GM19025 (cell line): ENCODE measurements around the gene DGKZ.
"Not testable (repeated sequence)": the region's sequence is repeated elsewhere in the genome, so short reads cannot be mapped to it uniquely, and the experiment has no call there.

ENCODE experiments used
- ATAC-seq: cut with Tn5 transposase; IDR thresholded peaks from one replicate; pipeline ENCODE4 v1.9.1; 2021; ENCODE audit warnings: mild to moderate bottlenecking, low read depth, moderate library complexity; ENCODE audit not compliant: unreplicated experiment

The DGKZ gene

GRCh38 chr11:46379482-46380293, 32.4 kb downstream of the DGKZ start:
- not testable (repeated sequence) for ATAC-seq

GRCh38 chr11:46380340-46381047, 33.2 kb downstream of the DGKZ start:
- no peak for ATAC-seq

GRCh38 chr11:46381048-46381818, 34.0 kb downstream of the DGKZ start, which contains the start of gene MDK:
Gene MDK (plus strand): TSS chr11:46381669. CDS start chr11:46382058, 389 bp downstream.
- ATAC-seq = no peak

DNA sequence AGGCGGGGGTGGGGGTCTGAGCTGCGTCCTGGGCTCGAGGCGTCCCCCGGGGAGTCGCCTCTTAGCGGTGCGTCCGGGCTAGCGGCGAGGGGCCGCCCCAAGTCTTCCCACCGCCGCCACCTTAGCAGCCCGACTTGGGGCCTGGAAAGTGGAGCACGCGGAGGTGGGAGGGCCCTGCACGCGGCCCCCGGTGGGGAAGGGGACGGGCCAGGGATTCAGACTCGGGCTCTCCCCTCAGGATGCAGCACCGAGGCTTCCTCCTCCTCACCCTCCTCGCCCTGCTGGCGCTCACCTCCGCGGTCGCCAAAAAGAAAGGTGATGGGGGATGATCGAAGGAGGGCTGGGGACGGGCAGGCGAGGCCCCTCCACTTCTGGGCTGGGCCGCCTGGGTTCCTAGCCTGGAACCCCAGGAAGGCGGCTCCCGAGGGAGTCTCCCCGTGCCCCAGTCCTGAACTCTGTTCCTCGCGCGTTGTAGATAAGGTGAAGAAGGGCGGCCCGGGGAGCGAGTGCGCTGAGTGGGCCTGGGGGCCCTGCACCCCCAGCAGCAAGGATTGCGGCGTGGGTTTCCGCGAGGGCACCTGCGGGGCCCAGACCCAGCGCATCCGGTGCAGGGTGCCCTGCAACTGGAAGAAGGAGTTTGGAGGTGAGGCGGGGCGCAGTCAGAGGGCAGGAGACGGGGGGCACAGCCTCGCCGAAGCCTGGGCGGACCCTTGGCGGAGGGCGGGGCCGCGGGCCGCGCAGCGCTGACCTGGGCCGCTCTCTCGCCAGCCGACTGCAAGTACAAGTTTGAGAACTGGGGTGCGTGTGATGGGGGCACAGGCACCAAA, 34.8 kb downstream of the DGKZ start:
- no peak for ATAC-seq

DNA sequence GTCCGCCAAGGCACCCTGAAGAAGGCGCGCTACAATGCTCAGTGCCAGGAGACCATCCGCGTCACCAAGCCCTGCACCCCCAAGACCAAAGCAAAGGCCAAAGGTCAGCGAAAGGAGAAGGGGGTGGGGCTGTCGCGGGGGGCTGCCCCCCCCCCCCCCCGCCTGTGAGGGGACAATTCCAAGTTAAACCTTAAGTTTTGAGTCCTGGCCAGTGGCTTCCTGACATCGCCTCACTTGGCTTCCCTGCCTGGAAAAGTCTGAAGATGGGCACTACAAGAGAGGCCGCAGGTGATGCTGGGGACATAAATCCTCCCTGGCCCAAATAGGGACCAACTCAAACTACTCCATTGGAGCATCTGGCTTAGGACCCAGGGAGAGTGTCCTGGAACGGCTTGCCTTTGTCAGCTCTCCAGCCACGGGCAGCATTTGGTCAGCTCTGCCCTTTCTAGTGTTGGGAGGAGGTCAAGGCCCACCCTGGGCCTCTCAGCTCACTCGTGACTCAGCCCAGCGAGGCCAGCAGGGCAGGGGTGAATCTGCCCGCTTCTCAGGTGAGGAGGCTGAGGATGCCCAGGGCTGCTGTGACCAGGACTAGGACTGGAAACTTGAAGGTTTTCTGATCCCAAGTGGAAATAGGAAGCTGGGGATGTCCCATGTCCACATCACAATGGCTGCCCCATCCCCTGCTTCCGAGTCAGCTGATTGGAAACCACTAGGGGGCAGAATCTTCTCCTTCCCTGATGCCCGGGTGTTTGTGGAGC, 35.6 kb downstream of the DGKZ start:
- no peak for ATAC-seq

GRCh38 chr11:46383404-46383758, 36.1 kb downstream of the DGKZ start:
- ATAC-seq = no peak

DNA sequence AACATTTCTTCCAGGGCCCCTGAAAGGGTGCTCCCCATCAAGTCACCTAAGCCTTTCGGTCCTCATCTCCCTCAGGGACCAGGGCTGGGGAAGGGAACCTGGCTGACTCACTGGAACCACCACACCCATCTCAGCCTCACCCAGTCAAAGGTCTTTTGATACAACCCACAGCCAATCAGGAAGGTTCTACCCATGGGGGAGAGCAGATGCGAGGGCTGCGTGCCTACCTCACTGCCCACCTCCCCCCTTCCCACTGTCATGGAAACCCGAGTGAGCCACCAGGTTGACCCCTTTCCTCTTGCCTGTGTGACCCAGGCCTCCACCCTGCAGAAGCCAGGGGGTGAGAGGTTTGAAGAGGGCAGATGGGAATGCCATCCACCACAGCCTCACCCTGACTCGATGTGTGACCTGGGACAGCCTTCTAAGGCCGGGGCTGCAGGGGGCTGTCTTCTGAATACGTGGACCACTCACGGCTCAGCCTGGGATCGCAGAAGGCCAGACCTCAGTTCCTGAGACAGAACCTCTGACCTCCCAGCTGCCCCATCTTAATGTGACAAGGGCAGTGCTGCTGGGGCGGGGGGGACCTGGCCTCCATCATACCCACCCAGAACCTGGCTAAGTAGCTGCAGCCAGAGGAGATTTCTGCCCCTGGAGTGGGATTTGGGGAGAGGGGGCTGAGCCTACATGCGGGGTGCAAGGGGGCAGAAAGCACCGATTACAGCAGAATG, 36.9 kb downstream of the DGKZ start:
- no peak for ATAC-seq

DNA sequence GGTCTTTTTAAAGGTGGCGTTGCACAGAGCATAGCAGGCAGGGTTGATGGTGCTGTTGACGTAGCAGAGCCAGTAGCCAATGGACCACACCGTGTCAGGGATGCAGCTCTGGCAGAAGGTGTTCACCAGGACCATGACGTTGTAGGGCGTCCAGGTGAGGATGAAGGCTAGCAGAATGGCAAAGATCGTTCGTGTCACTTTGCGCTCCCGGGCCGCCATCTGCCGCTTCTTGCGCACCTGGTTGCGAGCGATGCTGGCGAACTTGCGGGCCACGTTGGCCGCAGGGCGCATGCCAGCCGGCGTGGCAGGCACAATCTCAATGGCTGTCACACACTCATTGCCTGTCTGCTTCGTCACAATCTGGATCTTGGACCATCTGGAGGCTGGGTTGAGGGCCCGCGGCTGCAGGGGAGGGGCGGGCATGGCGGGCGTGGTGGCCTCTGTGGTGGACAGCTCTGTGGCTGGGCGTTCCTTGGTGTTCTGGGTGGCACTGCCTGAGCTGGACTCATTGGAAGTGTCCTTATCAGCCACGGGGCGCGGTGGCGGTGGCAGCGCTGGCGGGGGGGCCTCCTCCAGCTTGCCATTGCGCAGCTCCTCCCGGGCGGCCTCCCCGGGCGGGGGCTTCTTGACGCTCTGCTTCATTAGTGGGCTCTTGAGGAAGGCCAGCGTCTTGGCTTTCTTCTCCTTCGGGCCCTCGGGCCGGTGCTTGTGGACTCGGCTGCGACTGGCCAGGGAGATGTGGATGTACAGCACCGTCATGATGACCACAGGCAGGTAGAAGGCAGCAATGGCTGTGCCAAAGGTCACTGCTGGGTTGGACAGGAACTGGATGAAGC, 38.1 kb downstream of the DGKZ start:
- ATAC-seq = no peak

DNA sequence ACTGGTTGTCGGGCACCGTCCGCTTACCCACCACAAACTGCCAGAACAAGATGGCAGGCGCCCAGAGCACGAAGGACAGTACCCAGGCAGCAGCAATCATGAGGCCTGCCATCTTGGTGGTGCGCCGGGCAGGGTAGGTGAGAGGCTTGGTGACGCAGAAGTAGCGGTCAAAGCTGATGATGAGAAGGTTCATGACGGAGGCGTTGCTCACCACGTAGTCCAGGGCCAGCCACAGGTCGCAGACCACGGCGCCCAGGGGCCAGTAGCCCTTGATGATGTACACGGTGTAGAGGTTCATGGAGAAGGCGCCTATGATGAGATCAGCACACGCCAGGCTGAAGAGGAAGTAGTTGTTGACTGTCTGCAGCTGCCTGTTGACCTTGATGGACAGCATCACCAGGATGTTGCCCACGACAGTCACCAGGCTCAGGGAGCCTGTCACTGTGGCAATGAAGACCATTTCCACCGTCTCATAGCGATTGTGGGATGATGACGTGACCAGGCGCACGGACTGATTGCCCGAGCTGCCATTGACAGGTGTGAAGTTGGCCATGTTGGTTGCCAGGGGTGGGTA, 38.8 kb downstream of the DGKZ start:
- ATAC-seq = no peak

GRCh38 chr11:46386674-46387073, 39.4 kb downstream of the DGKZ start:
- no peak for ATAC-seq

DNA sequence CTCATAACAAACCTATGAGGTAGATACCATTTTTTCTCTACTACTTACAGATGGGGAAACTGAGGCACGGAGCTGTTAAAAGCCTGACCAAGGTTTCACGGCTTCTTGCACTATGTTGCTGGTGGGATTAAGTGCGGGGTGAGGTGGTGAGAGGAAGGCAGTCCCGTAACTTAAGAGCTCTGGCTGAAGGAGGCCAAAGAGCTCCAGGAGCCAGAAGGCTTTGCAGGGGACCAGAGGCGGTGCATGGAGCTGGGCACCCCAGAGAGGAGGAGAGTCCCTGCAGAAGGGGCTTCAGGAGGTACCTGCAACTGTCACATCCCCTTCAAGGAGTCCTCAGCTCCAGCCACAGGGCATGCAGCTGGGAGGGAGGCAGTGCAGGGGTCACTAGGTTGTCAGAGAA, 40.2 kb downstream of the DGKZ start:
- ATAC-seq = no peak

DNA sequence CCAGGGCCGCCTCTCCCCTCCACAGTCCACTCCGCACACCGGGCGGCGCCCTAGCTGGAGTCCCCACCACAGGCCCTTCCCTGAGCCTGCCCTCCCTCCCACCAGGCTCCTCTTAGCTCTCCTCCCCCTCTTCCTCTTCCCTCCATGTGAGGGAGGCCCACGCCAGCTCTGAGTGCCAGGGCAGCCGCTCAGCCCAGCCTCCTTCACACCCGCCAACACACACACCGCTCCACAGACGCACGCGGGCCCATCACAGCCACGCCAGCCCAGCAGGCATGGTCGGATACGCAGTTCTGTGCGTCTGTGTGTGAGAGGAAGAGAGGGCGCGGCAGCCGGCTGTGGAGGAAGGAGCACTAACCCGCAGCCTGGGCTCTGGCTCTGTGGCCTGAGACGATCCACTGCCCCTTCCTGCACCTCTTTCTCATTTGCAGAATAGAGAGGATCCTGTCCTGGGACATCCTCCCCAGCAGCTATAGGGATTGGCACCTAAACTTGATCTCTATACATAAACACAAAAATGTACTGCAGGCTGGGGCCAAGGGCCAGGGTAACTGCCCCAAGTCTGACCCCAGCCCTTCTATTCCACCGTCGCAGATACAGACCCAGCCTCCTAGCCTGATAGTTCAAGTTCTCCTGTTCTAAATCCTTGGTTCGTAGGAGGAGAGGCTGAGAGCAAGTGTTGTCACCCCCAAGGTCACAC, 40.8 kb downstream of the DGKZ start:
- no peak for ATAC-seq

GRCh38 chr11:46388619-46389449, 41.6 kb downstream of the DGKZ start:
- ATAC-seq = no peak

DNA sequence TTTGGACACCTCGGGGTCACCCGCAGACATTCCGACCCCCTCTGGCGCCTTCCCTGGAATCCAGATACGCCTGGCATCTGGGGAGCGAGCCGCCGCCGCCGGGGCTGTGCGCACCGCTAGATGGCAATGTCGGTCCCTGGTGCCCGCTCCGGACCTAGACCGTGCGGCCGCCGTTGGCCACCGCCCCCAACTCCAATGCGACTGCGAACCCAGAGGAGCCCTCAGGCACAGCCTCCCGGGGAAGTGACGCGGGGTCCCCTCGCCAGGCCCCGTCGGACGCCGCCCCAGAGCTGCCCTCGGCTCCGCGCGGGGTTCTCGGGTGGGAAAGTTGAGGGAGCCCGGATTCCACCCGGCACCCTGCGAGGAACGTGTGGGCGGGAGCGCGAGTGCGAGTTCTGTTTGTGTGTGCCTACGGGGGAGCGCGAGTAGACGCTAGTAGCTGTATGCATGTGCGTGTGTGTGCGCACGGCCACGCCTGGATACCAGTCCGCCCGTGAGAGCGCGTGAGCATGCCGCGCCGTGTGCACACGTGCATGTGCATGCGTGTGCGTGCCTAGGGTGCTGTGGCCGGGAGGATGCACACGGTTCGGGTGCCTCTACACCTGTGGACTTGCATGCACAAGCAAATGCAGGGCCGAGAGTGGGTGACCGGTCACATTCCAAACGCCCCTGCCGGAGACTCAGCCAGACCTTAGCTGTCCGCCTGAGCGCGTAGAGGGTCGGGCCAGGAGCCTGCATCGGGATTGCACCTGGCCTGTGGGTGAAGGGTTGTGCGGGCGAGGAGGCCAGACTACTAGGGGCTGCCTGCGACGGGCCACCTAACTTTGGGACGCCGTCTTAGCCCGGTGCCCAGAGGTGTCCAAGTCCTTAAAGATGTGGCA, 42.4 kb downstream of the DGKZ start:
- ATAC-seq = peak; percentile 48
